GM20431 (cell line): ENCODE data around the gene BPHL.

Experiments used
- in situ Hi-C: fragments of 300-500 bp; cut with MseI, MboI; formaldehyde crosslinking; loops from one replicate; pipeline ENCODE4 v1.15.0; 2020; ENCODE audit warnings: low sequenced_read_pairs; ENCODE audit not compliant: unreplicated experiment

The BPHL gene

GRCh38 chr6:3119040-3119723 is 671 bp downstream of the BPHL start:
- in situ Hi-C loops: no loop called here

GRCh38 chr6:3120765-3121089 is 2.2 kb downstream of the BPHL start:
- in situ Hi-C loops: no loop called here

- in situ Hi-C loops: no loop called here
These were observed 4.3 kb downstream of the BPHL start for GRCh38 chr6:3122823-3123182.

- in situ Hi-C loops: loop anchor here (25.0 kb wide), 1 partner anchor 613 kb away; no protein-coding TSS in a partner anchor
These were observed 6.2 kb downstream of the BPHL start for GRCh38 chr6:3124667-3125066.

- in situ Hi-C loops: loop anchor here (25.0 kb wide), 1 partner anchor 611 kb away; no protein-coding TSS in a partner anchor
These were observed 7.3 kb downstream of the BPHL start for GRCh38 chr6:3125815-3126214.

GRCh38 chr6:3128356-3129108 is 10.0 kb downstream of the BPHL start:
- in situ Hi-C loops: loop anchor here (25.0 kb wide), 1 partner anchor 609 kb away; no protein-coding TSS in a partner anchor

GRCh38 chr6:3131695-3132094 is 13.2 kb downstream of the BPHL start:
- in situ Hi-C loops: loop anchor here (10.0 to 25.0 kb wide), 2 partner anchors 113 to 606 kb away; no protein-coding TSS in a partner anchor

GRCh38 chr6:3133515-3133914 is 15.0 kb downstream of the BPHL start:
- in situ Hi-C loops: loop anchor here (10.0 to 25.0 kb wide), 2 partner anchors 111 to 604 kb away; no protein-coding TSS in a partner anchor

GRCh38 chr6:3135668-3136291 is 17.3 kb downstream of the BPHL start:
- in situ Hi-C loops: loop anchor here (10.0 to 25.0 kb wide), 2 partner anchors 109 to 602 kb away; no protein-coding TSS in a partner anchor

GRCh38 chr6:3136292-3137011 is 17.9 kb downstream of the BPHL start:
- in situ Hi-C loops: loop anchor here (10.0 to 25.0 kb wide), 2 partner anchors 108 to 601 kb away; no protein-coding TSS in a partner anchor

GRCh38 chr6:3137057-3137777 is 18.7 kb downstream of the BPHL start:
- in situ Hi-C loops: loop anchor here (10.0 to 25.0 kb wide), 2 partner anchors 108 to 600 kb away; no protein-coding TSS in a partner anchor

GRCh38 chr6:3137873-3138272 is 19.4 kb downstream of the BPHL start:
- in situ Hi-C loops: loop anchor here (10.0 to 25.0 kb wide), 2 partner anchors 107 to 599 kb away; no protein-coding TSS in a partner anchor

GRCh38 chr6:3138341-3138740 is 19.8 kb downstream of the BPHL start:
- in situ Hi-C loops: loop anchor here (10.0 to 25.0 kb wide), 2 partner anchors 106 to 599 kb away; no protein-coding TSS in a partner anchor

GRCh38 chr6:3139090-3139903 is 20.8 kb downstream of the BPHL start:
- in situ Hi-C loops: loop anchor here (10.0 to 25.0 kb wide), 2 partner anchors 106 to 598 kb away; no protein-coding TSS in a partner anchor

GRCh38 chr6:3140201-3140600 is 21.7 kb downstream of the BPHL start:
- in situ Hi-C loops: loop anchor here (25.0 kb wide), 1 partner anchor 597 kb away; no protein-coding TSS in a partner anchor

GRCh38 chr6:3142536-3142935 is 24.0 kb downstream of the BPHL start:
- in situ Hi-C loops: loop anchor here (25.0 kb wide), 1 partner anchor 595 kb away; no protein-coding TSS in a partner anchor

GRCh38 chr6:3143158-3143557 is 24.6 kb downstream of the BPHL start:
- in situ Hi-C loops: loop anchor here (25.0 kb wide), 1 partner anchor 594 kb away; no protein-coding TSS in a partner anchor

GRCh38 chr6:3144571-3144970 is 26.1 kb downstream of the BPHL start:
- in situ Hi-C loops: loop anchor here (25.0 kb wide), 1 partner anchor 593 kb away; no protein-coding TSS in a partner anchor
